HG03280 (cell line): Measurements from ENCODE around the gene CENPS.

Source experiments
- ATAC-seq: cut with Tn5 transposase; IDR thresholded peaks from one replicate; pipeline ENCODE4 v1.9.1; 2021; ENCODE audit warnings: mild to moderate bottlenecking, moderate library complexity; ENCODE audit not compliant: unreplicated experiment

CENPS gene

DNA sequence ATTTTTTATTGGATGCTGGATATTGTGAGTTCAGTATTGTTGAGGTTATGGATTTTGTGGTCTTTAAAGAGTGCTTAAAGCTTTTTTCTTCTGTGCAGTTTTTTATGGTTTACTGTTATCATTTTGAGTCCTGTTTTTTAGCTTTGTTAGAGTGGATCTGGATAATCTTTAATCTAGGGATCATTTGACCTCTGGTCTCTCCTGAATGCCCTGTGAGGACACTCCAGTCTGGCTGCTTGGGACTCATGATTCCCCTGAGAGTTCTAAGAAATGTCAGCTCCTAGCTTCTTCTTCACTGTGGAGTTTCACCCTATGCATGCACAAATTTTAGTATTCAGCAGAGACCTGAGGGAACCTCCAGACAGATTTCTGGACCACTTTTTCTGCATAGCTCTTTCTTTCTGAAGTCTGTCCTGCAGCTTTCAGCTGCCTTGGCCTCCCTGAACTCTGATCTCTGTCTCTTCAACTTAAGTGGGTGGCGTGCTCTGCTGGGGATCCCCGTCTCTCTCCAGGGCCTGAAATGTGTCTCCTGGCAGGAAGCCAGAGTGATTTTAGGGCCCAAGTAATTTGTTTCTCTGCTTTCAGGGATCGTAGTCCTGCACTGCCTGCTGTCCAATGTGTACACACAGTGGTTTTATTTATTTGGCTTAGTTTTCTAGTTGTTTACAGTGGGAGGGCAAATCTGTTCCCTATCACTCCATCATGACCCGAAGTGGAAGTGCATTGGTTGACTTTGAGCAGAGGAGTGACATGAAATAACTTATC lies 59.2 kb downstream of the CENPS start:
- ATAC-seq, result no peak

DNA sequence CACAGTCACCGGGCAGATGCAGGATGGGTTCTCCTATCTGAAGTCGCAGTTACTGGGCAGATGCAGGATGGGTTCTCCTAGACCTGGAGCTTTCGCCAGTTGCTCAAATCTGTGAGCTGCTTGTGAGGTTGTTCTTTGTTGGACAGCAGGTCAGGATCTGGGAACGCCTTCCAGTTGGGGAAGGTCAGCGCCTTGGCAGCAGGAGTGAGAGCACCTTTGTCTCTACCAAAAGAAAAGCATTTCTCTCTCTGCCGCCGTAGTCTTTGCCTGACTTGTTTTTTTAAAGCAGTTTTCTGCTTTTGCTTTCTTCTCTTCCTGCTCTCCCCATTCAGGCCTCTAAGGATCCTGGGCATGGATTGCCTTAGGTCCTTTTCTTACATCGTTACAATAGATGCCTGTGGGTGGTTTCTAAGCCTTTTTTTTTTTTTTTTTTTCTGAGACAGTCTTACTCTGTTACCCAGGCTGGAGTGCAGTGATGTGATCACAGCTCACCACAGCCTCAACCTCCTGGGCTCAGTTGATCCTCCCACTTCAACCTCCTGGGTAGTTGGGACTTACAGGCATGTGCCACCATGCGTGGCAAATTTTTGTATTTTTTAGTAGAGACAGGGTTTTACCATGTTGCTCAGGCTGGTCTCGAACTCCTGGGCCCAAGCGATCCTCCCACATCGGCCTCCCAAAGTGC lies 60.2 kb downstream of the CENPS start:
- ATAC-seq, result no peak
